PC-9 (cell line): ENCODE results near the gene GEMIN2.

Experiments
- CTCF ChIP-seq: fragments of 200-600 bp; sonication (generic); conservative IDR thresholded peaks from 2 replicates; pipeline ENCODE4 v1.6.1; 2017; ENCODE audit warnings: mixed run types, antibody characterized with exemption, mild to moderate bottlenecking, moderate library complexity
- EZH2 ChIP-seq: fragments of 200-600 bp; sonication (generic); IDR thresholded peaks from 2 replicates; pipeline ENCODE4 v1.8.0; 2017; ENCODE audit warnings: antibody characterized with exemption, low read depth

- TF ChIP-seq CTCF (no peak), EZH2 (no peak)
Measured at GRCh38 chr14:39085933-39086332, 28.2 kb upstream of the GEMIN2 start.
